C4-2B (cell line): Measurements from ENCODE around the gene NR1D2.

ENCODE experiments used
- ZFX ChIP-seq: fragments of 450-650 bp; IDR thresholded peaks from 2 replicates; pipeline ENCODE4 v1.6.1; 2017
- TF ChIP-seq, protein P1 (sequence below): fragments of 450-650 bp; conservative IDR thresholded peaks from 2 replicates; pipeline ENCODE4 v1.5.1; 2017; ENCODE audit warnings: mild to moderate bottlenecking

DNA sequence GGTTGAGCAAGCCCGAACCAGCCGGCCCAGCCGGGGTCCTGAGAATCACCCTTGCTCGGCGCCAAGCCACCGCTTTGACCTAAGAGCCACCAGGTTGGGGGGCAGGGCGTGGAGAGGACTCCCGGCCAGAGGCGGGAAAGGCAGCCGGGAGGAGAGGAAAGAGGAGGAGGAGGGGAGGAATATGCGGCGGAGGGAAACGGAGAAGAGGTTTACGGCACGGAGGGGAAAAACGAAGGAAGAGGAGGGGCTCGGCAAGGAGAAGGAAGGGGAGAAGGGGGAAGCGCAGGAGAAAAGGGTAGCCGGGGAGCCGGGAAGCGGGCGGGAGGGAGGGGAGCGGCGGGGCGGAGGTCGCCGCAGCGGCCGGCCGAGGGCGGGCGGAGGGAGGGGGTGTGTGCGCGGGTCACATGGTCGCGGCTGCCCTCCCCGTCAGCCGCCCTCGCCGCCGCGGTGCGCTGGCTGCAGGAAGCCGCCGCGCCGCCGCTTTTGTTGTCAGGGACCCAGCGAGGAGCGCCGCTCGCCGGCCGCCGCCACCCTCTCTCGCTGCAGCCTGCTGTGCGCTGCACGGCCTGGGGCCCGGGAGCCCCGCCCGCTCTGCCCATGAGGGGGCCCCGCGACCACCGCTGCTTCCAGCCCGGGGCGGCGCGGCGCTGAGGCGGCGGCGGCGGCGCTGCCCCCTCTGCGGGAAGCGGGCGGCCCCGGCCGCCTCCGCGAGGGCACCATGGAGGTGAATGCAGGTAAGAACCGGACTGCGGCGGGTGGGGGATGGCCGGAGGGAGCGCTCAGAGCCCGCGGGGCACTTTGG, at the start of gene NR1D2:
- TF ChIP-seq, protein P1, sequence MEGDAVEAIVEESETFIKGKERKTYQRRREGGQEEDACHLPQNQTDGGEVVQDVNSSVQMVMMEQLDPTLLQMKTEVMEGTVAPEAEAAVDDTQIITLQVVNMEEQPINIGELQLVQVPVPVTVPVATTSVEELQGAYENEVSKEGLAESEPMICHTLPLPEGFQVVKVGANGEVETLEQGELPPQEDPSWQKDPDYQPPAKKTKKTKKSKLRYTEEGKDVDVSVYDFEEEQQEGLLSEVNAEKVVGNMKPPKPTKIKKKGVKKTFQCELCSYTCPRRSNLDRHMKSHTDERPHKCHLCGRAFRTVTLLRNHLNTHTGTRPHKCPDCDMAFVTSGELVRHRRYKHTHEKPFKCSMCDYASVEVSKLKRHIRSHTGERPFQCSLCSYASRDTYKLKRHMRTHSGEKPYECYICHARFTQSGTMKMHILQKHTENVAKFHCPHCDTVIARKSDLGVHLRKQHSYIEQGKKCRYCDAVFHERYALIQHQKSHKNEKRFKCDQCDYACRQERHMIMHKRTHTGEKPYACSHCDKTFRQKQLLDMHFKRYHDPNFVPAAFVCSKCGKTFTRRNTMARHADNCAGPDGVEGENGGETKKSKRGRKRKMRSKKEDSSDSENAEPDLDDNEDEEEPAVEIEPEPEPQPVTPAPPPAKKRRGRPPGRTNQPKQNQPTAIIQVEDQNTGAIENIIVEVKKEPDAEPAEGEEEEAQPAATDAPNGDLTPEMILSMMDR = no peak; the same call in none of the 2 replicates
- no peak for TF ChIP-seq ZFX
